Measurements from ENCODE around the gene GABPB1.

GABPB1 gene

GRCh38 chr15:50225938-50226337 is 129.1 kb downstream of the GABPB1 start (continued):
- TF ChIP-seq TSHZ2 (CRISPR knock-in tag; IDR thresholded peaks at IDR 0.05): no peak
- no peak for TF ChIP-seq BACH2 (CRISPR knock-in tag; IDR thresholded peaks at IDR 0.05; ENCODE audit: borderline replicate concordance)
- no peak for TF ChIP-seq PPARA (CRISPR knock-in tag; IDR thresholded peaks at IDR 0.05; ENCODE audit: borderline replicate concordance)
- TF ChIP-seq CSDC2 (CRISPR knock-in tag; IDR thresholded peaks at IDR 0.05): no peak
- TF ChIP-seq ZNF70 (CRISPR knock-in tag; IDR thresholded peaks at IDR 0.05): no peak
- no peak for TF ChIP-seq SNAI2 (CRISPR knock-in tag; IDR thresholded peaks at IDR 0.05)
- no peak for TF ChIP-seq ZNF565 (CRISPR knock-in tag; conservative IDR thresholded peaks at IDR 0.05; ENCODE audit: low read depth)
- TF ChIP-seq ISL1 (CRISPR knock-in tag; IDR thresholded peaks at IDR 0.05): no peak
- no peak for TF ChIP-seq ZFP3 (CRISPR knock-in tag; IDR thresholded peaks at IDR 0.05)
